ENCODE measurements around the gene NBEAL2. TPM values are rescaled to one million over a fixed set of nuclear protein-coding genes. Genes with fewer than 3 reads are reported as not detected.

NBEAL2 gene
- total and polyA plus RNA-seq, 2 of the 8 experiments (the other 6 are each of a cell fraction or from before 2014, with no cell fraction given), result 27.3 to 46.9 TPM

- no peak overlapping the region for H2BK5ac ChIP-seq (ENCODE audit: low read depth, low read length)
- no peak overlapping the region for H3K14ac ChIP-seq (ENCODE audit: insufficient read length)
- peaks cover 0 to under 1% (median 0%) of the 10 kb centered on the region in 4 experiments; a peak in 2 of 8 replicates for H3K36me3 ChIP-seq (ENCODE audit: control insufficient read depth in 2 of 4, insufficient read depth in 4 of 4, low read length in 3 of 4)
- H3K4me3 ChIP-seq (ENCODE audit: extremely low read depth in 1 of 4, insufficient read depth in 2 of 4, low read depth in 3 of 4, low read length in 4 of 4), result no peak overlapping the region
- H2BK120ac ChIP-seq (replicated peaks; ENCODE audit: low read depth, low read length), result no peak overlapping the region
- no peak overlapping the region for H3K4ac ChIP-seq (replicated peaks; ENCODE audit: insufficient read length, low read depth, low read length)
- H2BK20ac ChIP-seq (ENCODE audit: low read length), result no peak overlapping the region
- 89% methylated on average over 9 of the region's 9 CpGs; no CpG with 5 or more reads in 1 of the 2 experiments for WGBS, 2 experiments (ENCODE audit: extremely low coverage in 1 of 2, insufficient coverage in 1 of 2, insufficient read length in 1 of 2, insufficient replicate concordance in 2 of 2, low coverage in 1 of 2, low lambda C conversion rate in 2 of 2, missing lambda C conversion rate in 1 of 2)
- no peak overlapping the region for H3K18ac ChIP-seq (ENCODE audit: extremely low read depth, low read length)
- H3K27me3 ChIP-seq (replicated peaks in 1 of 4; ENCODE audit: control insufficient read depth in 3 of 4, extremely low read depth in 1 of 4, insufficient read depth in 3 of 4, low read length in 3 of 4), result no peaks in the 10 kb centered on the region
- ChIA-PET POLR2A (ENCODE audit: partially characterized antibody) (interaction anchor here (1.0 kb wide), 1 partner anchor 13 kb away, joined by 3 read pairs; no protein-coding TSS in a partner anchor), CTCF (ENCODE audit: partially characterized antibody) (interaction anchor here (1.5 kb wide), 1 partner anchor 16 kb away, joined by 5 read pairs; no protein-coding TSS in a partner anchor)
- H3K9ac ChIP-seq (replicated peaks in 1 of 4; ENCODE audit: extremely low read depth in 1 of 4, low read depth in 3 of 4, low read length in 3 of 4), result no peak overlapping the region
- H3K4me2 ChIP-seq (ENCODE audit: insufficient read depth in 1 of 2, low read depth in 2 of 2, low read length in 2 of 2), result 0 out of 4 replicates have a peak overlapping the region, but pooled peaks of 1 of the 2 experiments have one; percentile 2
- no peak overlapping the region for H4K91ac ChIP-seq (replicated peaks; ENCODE audit: insufficient read length, low read length)
- no peak overlapping the region for H4K8ac ChIP-seq (ENCODE audit: extremely low read depth, insufficient read depth, low read length)
- H4K5ac ChIP-seq (ENCODE audit: insufficient read length, low read depth, low read length), result no peak overlapping the region
- no peak overlapping the region for H3K23ac ChIP-seq (ENCODE audit: insufficient read length)
- H4K20me1 ChIP-seq (replicated peaks in 1 of 2; ENCODE audit: control insufficient read depth in 1 of 2, insufficient read depth in 2 of 2, low read length in 2 of 2), result peaks cover 9 to 21% of the 10 kb centered on the region in 2 experiments
- no peak overlapping the region for H3K56ac ChIP-seq (replicated peaks; ENCODE audit: insufficient read length, low read depth, low read length)
- FAIRE-seq, result no peak
- peaks cover 9% of the 10 kb centered on the region for H3K79me1 ChIP-seq (ENCODE audit: low read depth, low read length)
- H3K4me1 ChIP-seq (replicated peaks in 1 of 4; ENCODE audit: control insufficient read depth in 3 of 4, insufficient read depth in 4 of 4, low read length in 3 of 4), result peaks cover 0 to 7% (median 2%) of the 10 kb centered on the region in 4 experiments; a peak in 4 of 7 replicates
- H2AFZ ChIP-seq (ENCODE audit: low read length), result no peak overlapping the region
- no peaks in the 10 kb centered on the region for H3K9me3 ChIP-seq (ENCODE audit: insufficient read depth in 2 of 2, low read depth in 1 of 2, low read length in 1 of 2)
- no peak overlapping the region for H2BK15ac ChIP-seq (ENCODE audit: low read length)
- H3K27ac ChIP-seq (ENCODE audit: low read depth, low read length), result no peak overlapping the region
- H2AK5ac ChIP-seq (ENCODE audit: low read depth, low read length), result no peak overlapping the region
- peaks cover 6% of the 10 kb centered on the region; the same call in 1 of the 2 replicates for H3K23me2 ChIP-seq (ENCODE audit: low read depth, low read length)
- H3K79me2 ChIP-seq (ENCODE audit: control insufficient read depth in 1 of 2, insufficient read depth in 2 of 2, low read length in 2 of 2), result peaks cover 41 to 65% of the 10 kb centered on the region in 2 experiments
- no peak overlapping the region for H2BK12ac ChIP-seq (ENCODE audit: low read depth, low read length)
- DNase-seq (ENCODE audit: low read depth in 1 of 2, low spot score in 2 of 2), result no peak
- TF ChIP-seq RFX5 (IDR thresholded peaks at IDR 0.05; ENCODE audit: borderline replicate concordance, low read depth, low read length) (no peak), PHF8 (conservative IDR thresholded peaks at IDR 0.05; ENCODE audit: low read depth, low read length) (no peak), POLR2AphosphoS5 (IDR thresholded peaks at IDR 0.05; ENCODE audit: low read depth, low read length) (peak; percentile 4; the same call in 1 of the 2 replicates)
Measured at GRCh38 chr3:46974421-46975171, 4.9 kb upstream of the NBEAL2 start.
